Heart right ventricle (tissue), 16 donors: ENCODE results near the gene GPR176. TPM values are rescaled to one million over a fixed set of nuclear protein-coding genes. Genes with fewer than 3 reads are reported as not detected.

Experiments
- ATAC-seq, 8 donors: fragments of 200-7000 bp; cut with Tn5 transposase; one replicate each; pipeline ENCODE4 v1.9.1; 2020; ENCODE audit warnings: mild to moderate bottlenecking in 8 of 8, moderate library complexity in 8 of 8, moderate number of reproducible peaks in 1 of 8
- DNase-seq, 2 donors: peaks; one replicate each; pipeline ENCODE4 v3.0.0-alpha.2; 2020
- H3K27ac ChIP-seq, 10 donors: fragments of 200-600 bp; sonication (generic) in 2 of 10; one replicate each; pipeline versions ENCODE4 v1.5.0 to v1.8.0; 2020 to 2022; ENCODE audit warnings: mild to moderate bottlenecking in 3 of 10
- H3K27me3 ChIP-seq, 7 donors: fragments of 200-600 bp; one replicate each; pipeline ENCODE4 v1.8.0; 2021 to 2022; ENCODE audit warnings: mild to moderate bottlenecking in 2 of 7
- H3K36me3 ChIP-seq, 9 donors: fragments of 200-600 bp; sonication (generic) in 1 of 9; one replicate each; pipeline versions ENCODE4 v1.5.0 to v1.8.0; 2020 to 2022; ENCODE audit warnings: mild to moderate bottlenecking in 2 of 9
- H3K4me1 ChIP-seq, 9 donors: fragments of 200-600 bp; sonication (generic) in 1 of 9; one replicate each; pipeline versions ENCODE4 v1.5.0 to v1.8.0; 2020 to 2022; ENCODE audit warnings: mild to moderate bottlenecking in 4 of 9
- H3K4me3 ChIP-seq, 10 donors: fragments of 200-600 bp; sonication (generic) in 2 of 10; one replicate each; pipeline versions ENCODE4 v1.5.0 to v1.8.0; 2020 to 2022; ENCODE audit warnings: mild to moderate bottlenecking in 7 of 10, moderate library complexity in 2 of 10
- H3K9me3 ChIP-seq, 11 donors: fragments of 200-600 bp in 10 of 11; sonication (generic) in 2 of 11; one replicate each; pipeline versions ENCODE4 v1.5.0 to v1.8.0; 2013 to 2022; ENCODE audit warnings: mild to moderate bottlenecking in 2 of 11, control low read depth in 1 of 11, moderate library complexity in 1 of 11
- WGBS, 2 donors: extraction: QIAGEN DNeasy Blood & Tissue Kit; methylation state at CpG; one replicate each; pipeline ENCODE4 v1.1.7; 2013; ENCODE audit warnings: inconsistent platforms in 1 of 2; 5-methylcytosine and 5-hydroxymethylcytosine counted together
- intact Hi-C, 10 donors: fragments of 100-400 bp; cut with DNase I; formaldehyde crosslinking; loops; one replicate each; pipeline versions ENCODE4 v1.11.1 to v1.14.2; 2022
- polyA plus RNA-seq, 2 donors: library from polyadenylated mRNA; stranded (reverse); fragments of 200-250 nt; gene quantifications; one replicate each; pipeline ENCODE4 v1.2.3, GENCODE V29; 2013
- total RNA-seq, 10 donors: library from RNA; stranded (reverse); fragmentation: NEBNext Ultra II Directional in 3 of 10; extraction: Animal tissue kit (Norgen Biotek cat#: 25700) in 3 of 10; gene quantifications; one replicate each; pipeline versions ENCODE4 v1.2.1 to v1.2.4, GENCODE V29; 2021 to 2023
- TF ChIP-seq, protein P1 (sequence below), 9 donors: fragments of 200-600 bp; sonication (generic) in 2 of 9; IDR thresholded peaks; one replicate each; pipeline versions ENCODE4 v1.5.0 to v1.8.0; 2021 to 2022; ENCODE audit warnings: antibody characterized with exemption in 9 of 9, mild to moderate bottlenecking in 5 of 9, moderate library complexity in 1 of 9
- donor health status: Arrhythmogenic right ventricular cardiomyopathy.
- donor health status: ischemic (EF 13 %, LVEDD 7.1; RV severe dilation, severe dysfunction).
- donor health status: healthy with polysubstance abuse.
- donor health status: DM: no; HTN: yes; CAD: no.
- donor health status: DM: no; HTN: no; CAD: no.
- donor health status: ischemic (EF 25% LVEDD 6.9; RV normal size, moderate dysfunction).
- donor health status: ischemic (EF 25% LVEDD 5.7; RV mildly dilated, moderate dysfunction).
- donor health status: healthy.
- donor health status: DM: yes; HTN: yes; CAD: no.
- donor health status: Ischemic cardiomyopathy.
- donor health status: ischemic (EF 35%, LVEDD 5.7; RV mildly dilated, moderate dysfunction).
- donor health status: nonischemic (EF 11% LVEDD 7.7; RV severe dilation, severe dysfunction).
- donor health status: DM: yes; HTN: yes; CAD: no.
- donor health status: PGD.
- donor health status: ischemic (EF 29% LVEDD 5.4; RV normal size, mild dysfunction).
- donor health status: nonischemic (EF 23%, LVEDD 6.1; RV moderate dilation, normal function).

The GPR176 gene
- total and polyA plus RNA-seq, 12 donors, result 0.87 to 3.1 (median 1.6) TPM

DNA sequence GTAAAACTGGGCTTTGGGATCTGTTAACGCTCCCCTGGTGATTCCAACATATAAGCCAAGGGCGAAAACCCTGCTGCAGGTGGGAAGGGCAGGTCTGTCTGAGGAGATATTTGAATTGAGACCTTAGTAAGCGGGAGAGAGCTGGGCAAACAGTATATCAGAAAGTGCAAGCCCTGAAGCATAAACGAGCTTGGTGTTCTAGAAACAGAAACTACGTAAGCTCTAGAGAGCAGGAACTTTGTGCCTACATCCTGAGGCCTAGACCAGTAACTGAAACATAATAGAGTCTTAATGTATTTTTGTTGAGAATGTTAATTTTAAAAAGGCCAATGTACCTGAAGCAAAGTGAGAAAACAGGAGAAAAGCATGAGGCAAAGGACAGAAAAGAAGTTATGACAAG lies 74.5 kb downstream of the GPR176 start:
- intact Hi-C loops, result no loop called here
- H3K4me1 ChIP-seq, result peaks cover 0 to 4% (median 0%) of the 10 kb centered on the region in 9 donors
- TF ChIP-seq, protein P1, sequence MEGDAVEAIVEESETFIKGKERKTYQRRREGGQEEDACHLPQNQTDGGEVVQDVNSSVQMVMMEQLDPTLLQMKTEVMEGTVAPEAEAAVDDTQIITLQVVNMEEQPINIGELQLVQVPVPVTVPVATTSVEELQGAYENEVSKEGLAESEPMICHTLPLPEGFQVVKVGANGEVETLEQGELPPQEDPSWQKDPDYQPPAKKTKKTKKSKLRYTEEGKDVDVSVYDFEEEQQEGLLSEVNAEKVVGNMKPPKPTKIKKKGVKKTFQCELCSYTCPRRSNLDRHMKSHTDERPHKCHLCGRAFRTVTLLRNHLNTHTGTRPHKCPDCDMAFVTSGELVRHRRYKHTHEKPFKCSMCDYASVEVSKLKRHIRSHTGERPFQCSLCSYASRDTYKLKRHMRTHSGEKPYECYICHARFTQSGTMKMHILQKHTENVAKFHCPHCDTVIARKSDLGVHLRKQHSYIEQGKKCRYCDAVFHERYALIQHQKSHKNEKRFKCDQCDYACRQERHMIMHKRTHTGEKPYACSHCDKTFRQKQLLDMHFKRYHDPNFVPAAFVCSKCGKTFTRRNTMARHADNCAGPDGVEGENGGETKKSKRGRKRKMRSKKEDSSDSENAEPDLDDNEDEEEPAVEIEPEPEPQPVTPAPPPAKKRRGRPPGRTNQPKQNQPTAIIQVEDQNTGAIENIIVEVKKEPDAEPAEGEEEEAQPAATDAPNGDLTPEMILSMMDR (IDR thresholded peaks at IDR 0.05), result no peak
- no peaks in the 10 kb centered on the region for H3K27me3 ChIP-seq
- ATAC-seq (no peak), DNase-seq (no peak)
- no peak overlapping the region for H3K27ac ChIP-seq
- H3K9me3 ChIP-seq, result no peaks in the 10 kb centered on the region
- 87% methylated on average over 5 of the region's 5 CpGs for WGBS, 2 donors
- no peaks in the 10 kb centered on the region for H3K36me3 ChIP-seq
- no peak overlapping the region for H3K4me3 ChIP-seq

- no peaks in the 10 kb centered on the region for H3K4me1 ChIP-seq
- H3K9me3 ChIP-seq, result peaks cover 0 to 5% (median 0%) of the 10 kb centered on the region in 11 donors
- no peak overlapping the region for H3K4me3 ChIP-seq
- no peak for DNase-seq
- H3K27ac ChIP-seq, result no peak overlapping the region
- intact Hi-C loops, result no loop called here
- 60 to 67% methylated on average over 2 of the region's 2 CpGs for WGBS, 2 donors
- no peaks in the 10 kb centered on the region for H3K36me3 ChIP-seq
- TF ChIP-seq, protein P1 (IDR thresholded peaks at IDR 0.05), result no peak
- no peak for ATAC-seq
- H3K27me3 ChIP-seq, result no peaks in the 10 kb centered on the region
Observed at GRCh38 chr15:39843565-39843964, 76.5 kb downstream of the GPR176 start.

- H3K36me3 ChIP-seq, result no peaks in the 10 kb centered on the region
- peaks cover 0 to 3% (median 0%) of the 10 kb centered on the region in 9 donors for H3K4me1 ChIP-seq
- intact Hi-C loops, result no loop called here
- H3K27ac ChIP-seq, result no peak overlapping the region
- no peaks in the 10 kb centered on the region for H3K27me3 ChIP-seq
- DNase-seq, result no peak
- H3K4me3 ChIP-seq, result no peak overlapping the region
- TF ChIP-seq, protein P1 (IDR thresholded peaks at IDR 0.05), result no peak
- ATAC-seq, result no peak
- 99 to 100% methylated on average over 1 of the region's 1 CpG for WGBS, 2 donors
- H3K9me3 ChIP-seq, result peaks cover 0 to 5% (median 0%) of the 10 kb centered on the region in 11 donors
Observed at GRCh38 chr15:39837454-39837853, 82.6 kb downstream of the GPR176 start.

DNA sequence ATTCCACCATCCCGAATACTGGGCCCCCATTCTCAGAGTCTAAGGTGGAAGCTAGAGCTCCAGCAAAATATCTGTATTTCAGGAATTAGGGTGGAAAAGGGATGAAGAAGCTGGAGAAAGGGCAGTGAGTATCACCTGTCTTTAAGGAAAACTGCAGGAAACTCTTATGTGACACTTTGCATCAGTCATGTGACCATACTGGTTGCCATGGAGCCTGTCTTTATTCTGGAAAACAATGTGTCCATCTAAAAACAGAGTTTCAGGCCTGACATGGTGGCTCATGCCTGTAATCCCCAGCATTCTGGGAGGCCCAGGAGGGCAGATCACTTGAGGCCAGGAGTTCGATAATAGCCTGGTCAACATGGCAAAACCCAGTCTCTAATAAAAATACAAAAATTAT lies 84.5 kb downstream of the GPR176 start:
- ATAC-seq (no peak), DNase-seq (no peak)
- TF ChIP-seq, protein P1 (IDR thresholded peaks at IDR 0.05), result no peak
- H3K9me3 ChIP-seq, result peaks cover 0 to 5% (median 0%) of the 10 kb centered on the region in 11 donors
- no peak overlapping the region for H3K27ac ChIP-seq
- intact Hi-C loops, result no loop called here
- WGBS, 2 donors, result 97 to 100% methylated on average over 2 of the region's 2 CpGs
- H3K36me3 ChIP-seq, result no peaks in the 10 kb centered on the region
- peaks cover 0 to 3% (median 0%) of the 10 kb centered on the region in 9 donors for H3K4me1 ChIP-seq
- H3K27me3 ChIP-seq, result no peaks in the 10 kb centered on the region
- H3K4me3 ChIP-seq, result no peak overlapping the region
